Neural cell (in vitro differentiated cells): Measurements from ENCODE around the gene SLC26A4.

Experiments used
- CTCF ChIP-seq: fragments of 450-650 bp; IDR thresholded peaks from 2 replicates; pipeline ENCODE4 v1.5.1; 2014; ENCODE audit warnings: antibody characterized with exemption, mild to moderate bottlenecking, moderate library complexity; ENCODE audit not compliant: poor library complexity, severe bottlenecking
- EZH2 ChIP-seq: fragments of 200-600, 300-800 bp; shearing (Covaris generic), sonication (generic); IDR thresholded peaks from 2 replicates; pipeline ENCODE4 v1.6.1; 2014; ENCODE audit warnings: antibody characterized with exemption, low read length, borderline replicate concordance, mild to moderate bottlenecking; ENCODE audit not compliant: insufficient read depth, poor library complexity, severe bottlenecking
- MXI1 ChIP-seq: fragments of 450-650 bp; conservative IDR thresholded peaks from 2 replicates; pipeline ENCODE4 v1.6.1; 2014; ENCODE audit warnings: antibody characterized with exemption, mild to moderate bottlenecking; ENCODE audit not compliant: poor library complexity, severe bottlenecking
- POLR2AphosphoS5 ChIP-seq: IDR thresholded peaks from 2 replicates; pipeline ENCODE4 v1.6.1; 2012
- REST ChIP-seq: IDR thresholded peaks from 2 replicates; pipeline ENCODE4 v1.6.1; 2012; ENCODE audit warnings: borderline replicate concordance
- SMC3 ChIP-seq: fragments of 450-650 bp; conservative IDR thresholded peaks from 2 replicates; pipeline ENCODE4 v1.6.1; 2014; ENCODE audit warnings: antibody characterized with exemption, mild to moderate bottlenecking, moderate library complexity; ENCODE audit not compliant: poor library complexity
- TAF1 ChIP-seq: IDR thresholded peaks from 2 replicates; pipeline ENCODE4 v1.6.1; 2012; ENCODE audit warnings: low read depth

GRCh38 chr7:107686816-107687387 lies 26.3 kb downstream of the SLC26A4 start:
- TF ChIP-seq CTCF, result no peak
- no peak for TF ChIP-seq MXI1
- no peak for TF ChIP-seq EZH2
- TF ChIP-seq SMC3, result no peak
- no peak for TF ChIP-seq POLR2AphosphoS5
- TF ChIP-seq REST, result no peak
- TF ChIP-seq TAF1, result no peak
